ENCODE measurements around the gene ZFAND6. TPM values are rescaled to one million over a fixed set of nuclear protein-coding genes. Genes with fewer than 3 reads are reported as not detected.

Gene ZFAND6
- total and polyA plus RNA-seq, 10 of the 15 experiments (the other 5 are each of a cell fraction or from before 2014, with no cell fraction given), result 78.9 to 179 (median 135) TPM

GRCh38 chr15:80055933-80056332, 3.5 kb upstream of the ZFAND6 start (continued):
- TF ChIP-seq ATF2 (IDR thresholded peaks at IDR 0.05; ENCODE audit: low read length), result 0 out of 2 replicates have a peak, but pooled peaks have one; percentile 20
- no peak for TF ChIP-seq TCF7 (IDR thresholded peaks at IDR 0.05; ENCODE audit: borderline replicate concordance)
- TF ChIP-seq CBX5 (IDR thresholded peaks at IDR 0.05; ENCODE audit: low read depth), result no peak
- TF ChIP-seq ZZZ3 (IDR thresholded peaks at IDR 0.05; ENCODE audit: control insufficient read depth, insufficient read length, low read depth), result no peak
- TF ChIP-seq ZSCAN29 (IDR thresholded peaks at IDR 0.05), result no peak
- no peak for TF ChIP-seq RELA (IDR thresholded peaks at IDR 0.05; ENCODE audit: borderline replicate concordance, partially characterized antibody)
- no peak for TF ChIP-seq CBX3 (IDR thresholded peaks at IDR 0.05; ENCODE audit: borderline replicate concordance, low read depth)
- peak; percentile 83 for TF ChIP-seq SPI1 (IDR thresholded peaks at IDR 0.05; ENCODE audit: borderline replicate concordance, insufficient read depth, low read depth, low read length)
- TF ChIP-seq POU2F2 (IDR thresholded peaks at IDR 0.05; ENCODE audit: borderline replicate concordance, low read depth, low read length), result 0 out of 3 replicates have a peak, but pooled peaks have one; percentile 8
- TF ChIP-seq USF1 (IDR thresholded peaks at IDR 0.05; ENCODE audit: borderline replicate concordance, extremely low read length, insufficient read depth, low read depth, low read length), result no peak
- TF ChIP-seq ZNF217 (IDR thresholded peaks at IDR 0.05), result no peak
- TF ChIP-seq CHD2 (IDR thresholded peaks at IDR 0.05; ENCODE audit: borderline replicate concordance, low read depth, low read length), result no peak
- no peak for TF ChIP-seq SREBF2 (IDR thresholded peaks at IDR 0.05; ENCODE audit: low read length)
- peak; percentile 27; the same call in 1 of the 2 replicates for TF ChIP-seq RELB (IDR thresholded peaks at IDR 0.05; ENCODE audit: low read depth)
- TF ChIP-seq POLR2AphosphoS5 (IDR thresholded peaks at IDR 0.05; ENCODE audit: low read length), result no peak
- 0 out of 2 replicates have a peak, but pooled peaks have one; percentile 20 for TF ChIP-seq BMI1 (IDR thresholded peaks at IDR 0.05; ENCODE audit: borderline replicate concordance)
- peak; percentile 67 to 77; a peak in 2 of 4 replicates for TF ChIP-seq EP300 (IDR thresholded peaks at IDR 0.05; ENCODE audit: borderline replicate concordance in 1 of 2, control insufficient read depth in 1 of 2, low read depth in 2 of 2, low read length in 2 of 2)
- no peak for TF ChIP-seq SREBF1 (IDR thresholded peaks at IDR 0.05; ENCODE audit: low read length)
- peak; percentile 69; the same call in 1 of the 2 replicates for TF ChIP-seq NBN (IDR thresholded peaks at IDR 0.05)
- TF ChIP-seq SUPT20H (IDR thresholded peaks at IDR 0.05; ENCODE audit: borderline replicate concordance, control insufficient read depth, low read depth, low read length), result no peak
- TF ChIP-seq NFYB (IDR thresholded peaks at IDR 0.05; ENCODE audit: insufficient read depth, low read depth, low read length), result no peak
- no peak for TF ChIP-seq RB1 (IDR thresholded peaks at IDR 0.05; ENCODE audit: borderline replicate concordance)
- peak; percentile 78 to 87; a peak in 3 of 4 replicates for TF ChIP-seq IKZF2 (IDR thresholded peaks at IDR 0.05)
- TF ChIP-seq IKZF1 (conservative IDR thresholded peaks at IDR 0.05), result peak; percentile 82
- no peak for TF ChIP-seq ZNF207 (IDR thresholded peaks at IDR 0.05; ENCODE audit: borderline replicate concordance)

Measured in GM12878 (cell line).